Neural progenitor cell (in vitro differentiated cells): ENCODE measurements around the gene CRCP. TPM values are rescaled to one million over a fixed set of nuclear protein-coding genes. Genes with fewer than 3 reads are reported as not detected.

Experiments
- DNase-seq: peaks from one replicate; pipeline ENCODE4 v3.0.0-alpha.2; 2016; ENCODE audit warnings: low spot score
- H2AFZ ChIP-seq: fragments of 200-600 bp; sonication (generic); replicated peaks from 2 replicates; pipeline ENCODE4 v1.6.1; 2016; ENCODE audit warnings: antibody characterized with exemption
- H3F3A ChIP-seq: fragments of 200-600 bp; sonication (generic); 2 replicates; pipeline ENCODE4 v1.6.1; 2016; ENCODE audit warnings: antibody characterized with exemption, low read depth
- H3K27ac ChIP-seq: fragments of 200-600 bp; sonication (generic); 2 replicates; pipeline ENCODE4 v1.5.1; 2016; ENCODE audit warnings: mild to moderate bottlenecking
- H3K27me3 ChIP-seq: fragments of 200-600 bp; sonication (generic); 2 replicates; pipeline ENCODE4 v1.6.1; 2016; ENCODE audit warnings: mild to moderate bottlenecking, moderate library complexity
- H3K36me3 ChIP-seq: fragments of 200-600 bp; sonication (generic); 2 replicates; pipeline ENCODE4 v1.5.1; 2016
- H3K4me1 ChIP-seq: fragments of 200-600 bp; sonication (generic); 2 replicates; pipeline ENCODE4 v1.6.1; 2016; ENCODE audit warnings: mixed run types
- H3K4me2 ChIP-seq: fragments of 200-600 bp; sonication (generic); 2 replicates; pipeline ENCODE4 v1.6.1; 2016
- H3K4me3 ChIP-seq: fragments of 200-600 bp; sonication (generic); 2 replicates; pipeline ENCODE4 v1.5.1; 2016
- H3K79me2 ChIP-seq: fragments of 200-600 bp; sonication (generic); 2 replicates; pipeline ENCODE4 v1.6.1; 2016; ENCODE audit warnings: low read depth
- H3K9ac ChIP-seq: fragments of 200-600 bp; sonication (generic); 2 replicates; pipeline ENCODE4 v1.6.1; 2016
- H3K9me3 ChIP-seq: fragments of 200-600 bp; sonication (generic); 2 replicates; pipeline ENCODE4 v1.5.1; 2016; ENCODE audit warnings: low read depth
- H4K20me1 ChIP-seq: fragments of 200-600 bp; sonication (generic); 2 replicates; pipeline ENCODE4 v1.6.1; 2016; ENCODE audit warnings: low read depth
- H3K27ac Mint-ChIP-seq: 3 replicates; pipeline ENCODE4 v1.8.0; 2021; ENCODE audit warnings: mixed read lengths
- H3K27me3 Mint-ChIP-seq: 2 replicates; pipeline ENCODE4 v1.8.0; 2022; ENCODE audit warnings: low read depth, mild to moderate bottlenecking, inconsistent platforms, moderate library complexity, mixed read lengths; ENCODE audit not compliant: insufficient read depth
- H3K36me3 Mint-ChIP-seq: 3 replicates; pipeline ENCODE4 v1.8.0; 2021; ENCODE audit warnings: mixed read lengths
- H3K4me1 Mint-ChIP-seq: 3 replicates; pipeline ENCODE4 v1.8.0; 2021; ENCODE audit warnings: mixed read lengths
- H3K4me3 Mint-ChIP-seq: 3 replicates; pipeline ENCODE4 v1.8.0; 2021; ENCODE audit warnings: mild to moderate bottlenecking, moderate library complexity, mixed read lengths
- H3K9me3 Mint-ChIP-seq: 3 replicates; pipeline ENCODE4 v1.8.0; 2020; ENCODE audit warnings: mixed read lengths
- EZH2 ChIP-seq: fragments of 200-600 bp; sonication (generic); IDR thresholded peaks from 2 replicates; pipeline ENCODE4 v1.6.1; 2017; ENCODE audit warnings: antibody characterized with exemption, mild to moderate bottlenecking, moderate library complexity
- EZH2phosphoT487 ChIP-seq: fragments of 200-600 bp; sonication (generic); IDR thresholded peaks from 2 replicates; pipeline ENCODE4 v1.6.1; 2017; ENCODE audit warnings: antibody characterized with exemption
- total RNA-seq: library from RNA; depleted of rRNA; stranded (reverse); fragments of >200 nt; gene quantifications from 2 replicates; pipeline ENCODE4 v1.2.3, GENCODE V29; 2015; ENCODE audit warnings: low replicate concordance
- TF ChIP-seq, protein P1 (sequence below): fragments of 200-600 bp; sonication (generic); IDR thresholded peaks from 2 replicates; pipeline ENCODE4 v1.5.1; 2017; ENCODE audit warnings: antibody characterized with exemption, mild to moderate bottlenecking

Gene CRCP
- total RNA-seq, 1 donor from 2014 or later = 30.0 TPM

DNA sequence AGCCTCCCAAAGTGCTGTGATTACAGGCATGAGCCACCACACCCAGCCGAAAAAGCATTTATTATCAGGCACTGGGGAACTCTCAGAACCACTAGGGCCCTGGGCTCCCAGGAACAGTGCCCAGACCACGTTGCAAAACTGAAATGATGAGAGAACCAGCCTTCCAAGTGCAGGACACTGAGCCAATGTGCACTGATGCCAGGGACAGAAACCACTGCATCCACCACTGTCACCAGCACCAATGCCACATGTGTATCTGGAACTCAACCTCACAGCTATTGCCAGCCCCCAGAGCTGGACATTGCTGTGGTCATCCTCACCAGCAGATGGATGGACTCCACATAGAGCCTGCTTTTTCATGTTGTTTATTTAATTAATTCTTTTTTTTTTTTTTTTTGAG, 62.3 kb downstream of the CRCP start:
- H3K36me3 ChIP-seq = no peaks in the 10 kb centered on the region
- Mint-ChIP-seq H3K4me1 (no peaks in the 10 kb centered on the region), H3K27me3 (peaks cover 8% of the 10 kb centered on the region), H3K9me3 (no peaks in the 10 kb centered on the region), H3K4me3 (no peak overlapping the region), H3K27ac (no peak overlapping the region), H3K36me3 (no peaks in the 10 kb centered on the region)
- H3K4me3 ChIP-seq = no peak overlapping the region
- DNase-seq = no peak
- no peaks in the 10 kb centered on the region for H4K20me1 ChIP-seq
- TF ChIP-seq EZH2 (no peak), EZH2phosphoT487 (no peak)
- TF ChIP-seq, protein P1, sequence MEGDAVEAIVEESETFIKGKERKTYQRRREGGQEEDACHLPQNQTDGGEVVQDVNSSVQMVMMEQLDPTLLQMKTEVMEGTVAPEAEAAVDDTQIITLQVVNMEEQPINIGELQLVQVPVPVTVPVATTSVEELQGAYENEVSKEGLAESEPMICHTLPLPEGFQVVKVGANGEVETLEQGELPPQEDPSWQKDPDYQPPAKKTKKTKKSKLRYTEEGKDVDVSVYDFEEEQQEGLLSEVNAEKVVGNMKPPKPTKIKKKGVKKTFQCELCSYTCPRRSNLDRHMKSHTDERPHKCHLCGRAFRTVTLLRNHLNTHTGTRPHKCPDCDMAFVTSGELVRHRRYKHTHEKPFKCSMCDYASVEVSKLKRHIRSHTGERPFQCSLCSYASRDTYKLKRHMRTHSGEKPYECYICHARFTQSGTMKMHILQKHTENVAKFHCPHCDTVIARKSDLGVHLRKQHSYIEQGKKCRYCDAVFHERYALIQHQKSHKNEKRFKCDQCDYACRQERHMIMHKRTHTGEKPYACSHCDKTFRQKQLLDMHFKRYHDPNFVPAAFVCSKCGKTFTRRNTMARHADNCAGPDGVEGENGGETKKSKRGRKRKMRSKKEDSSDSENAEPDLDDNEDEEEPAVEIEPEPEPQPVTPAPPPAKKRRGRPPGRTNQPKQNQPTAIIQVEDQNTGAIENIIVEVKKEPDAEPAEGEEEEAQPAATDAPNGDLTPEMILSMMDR = no peak
- no peak overlapping the region for H3K4me2 ChIP-seq
- no peak overlapping the region for H3K27ac ChIP-seq
- no peaks in the 10 kb centered on the region for H3K79me2 ChIP-seq
- no peak overlapping the region for H3K9ac ChIP-seq
- H2AFZ ChIP-seq = no peak overlapping the region
- H3F3A ChIP-seq = no peaks in the 10 kb centered on the region
- no peaks in the 10 kb centered on the region for H3K9me3 ChIP-seq
- H3K27me3 ChIP-seq = no peaks in the 10 kb centered on the region
- H3K4me1 ChIP-seq = no peaks in the 10 kb centered on the region

DNA sequence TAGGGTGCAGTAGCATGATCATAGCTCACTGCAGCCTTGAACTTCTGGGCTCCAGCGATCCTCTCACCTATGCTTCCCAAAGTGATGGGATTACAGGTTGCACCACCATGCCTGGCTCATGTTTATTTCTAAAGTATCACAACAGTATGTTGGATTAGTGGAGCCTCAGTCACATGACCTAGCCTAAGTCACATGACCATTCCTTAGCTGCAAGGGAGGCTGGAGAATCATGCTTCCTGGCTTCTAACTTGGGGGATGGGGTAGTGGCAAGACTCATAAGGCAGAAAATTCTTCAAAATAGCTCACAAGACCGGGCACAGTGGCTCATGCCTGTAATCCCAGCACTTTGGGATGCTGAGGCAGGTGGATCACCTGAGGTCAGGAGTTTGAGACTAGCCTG, 63.6 kb downstream of the CRCP start:
- H3K4me1 Mint-ChIP-seq = no peaks in the 10 kb centered on the region
- H3K27me3 Mint-ChIP-seq = peaks cover 8% of the 10 kb centered on the region
- Histone ChIP-seq H3K4me1 (no peaks in the 10 kb centered on the region), H3K79me2 (no peaks in the 10 kb centered on the region), H3K9ac (no peak overlapping the region), H3K4me3 (no peak overlapping the region), H2AFZ (no peak overlapping the region), H3K36me3 (no peaks in the 10 kb centered on the region), H3K27ac (no peak overlapping the region), H3F3A (no peaks in the 10 kb centered on the region), H4K20me1 (no peaks in the 10 kb centered on the region), H3K27me3 (no peaks in the 10 kb centered on the region), H3K4me2 (no peak overlapping the region), H3K9me3 (no peaks in the 10 kb centered on the region)
- H3K9me3 Mint-ChIP-seq = no peaks in the 10 kb centered on the region
- no peaks in the 10 kb centered on the region for H3K36me3 Mint-ChIP-seq
- no peak overlapping the region for H3K4me3 Mint-ChIP-seq
- TF ChIP-seq EZH2phosphoT487 = no peak
- no peak for TF ChIP-seq EZH2
- TF ChIP-seq, protein P1 = no peak
- no peak for DNase-seq
- no peak overlapping the region for H3K27ac Mint-ChIP-seq

DNA sequence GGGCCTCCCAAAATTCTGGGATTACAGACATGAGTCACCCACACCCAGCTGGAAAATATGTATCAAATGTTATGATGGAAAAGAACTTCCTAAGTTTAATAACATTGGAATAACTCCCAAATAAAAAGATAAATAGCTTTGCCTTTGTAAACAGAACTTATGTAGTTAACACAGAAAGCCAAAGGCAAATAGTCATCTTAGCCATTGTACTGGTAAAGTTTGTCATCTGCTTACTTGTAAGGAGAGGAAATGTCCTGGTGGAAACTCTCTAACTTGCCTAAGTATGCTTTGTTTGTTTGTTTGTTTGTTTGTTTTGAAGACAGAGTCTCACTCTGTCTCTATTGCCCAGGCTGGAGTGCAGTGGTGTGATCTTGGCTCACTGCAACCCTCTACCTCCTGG, 66.7 kb downstream of the CRCP start:
- Mint-ChIP-seq H3K27ac (no peak overlapping the region), H3K9me3 (peaks cover 4% of the 10 kb centered on the region), H3K36me3 (peaks cover 2% of the 10 kb centered on the region), H3K27me3 (peaks cover 7% of the 10 kb centered on the region), H3K4me1 (peaks cover 2% of the 10 kb centered on the region), H3K4me3 (no peak overlapping the region)
- no peak for DNase-seq
- Histone ChIP-seq H3K4me2 (no peak overlapping the region), H3K36me3 (no peaks in the 10 kb centered on the region), H3F3A (no peaks in the 10 kb centered on the region), H3K79me2 (no peaks in the 10 kb centered on the region), H2AFZ (no peak overlapping the region), H3K9me3 (no peaks in the 10 kb centered on the region), H3K27ac (no peak overlapping the region), H3K27me3 (no peaks in the 10 kb centered on the region), H3K4me1 (no peaks in the 10 kb centered on the region), H3K4me3 (no peak overlapping the region), H3K9ac (no peak overlapping the region), H4K20me1 (no peaks in the 10 kb centered on the region)
- TF ChIP-seq EZH2phosphoT487 (no peak), EZH2 (no peak)
- TF ChIP-seq, protein P1 = no peak

DNA sequence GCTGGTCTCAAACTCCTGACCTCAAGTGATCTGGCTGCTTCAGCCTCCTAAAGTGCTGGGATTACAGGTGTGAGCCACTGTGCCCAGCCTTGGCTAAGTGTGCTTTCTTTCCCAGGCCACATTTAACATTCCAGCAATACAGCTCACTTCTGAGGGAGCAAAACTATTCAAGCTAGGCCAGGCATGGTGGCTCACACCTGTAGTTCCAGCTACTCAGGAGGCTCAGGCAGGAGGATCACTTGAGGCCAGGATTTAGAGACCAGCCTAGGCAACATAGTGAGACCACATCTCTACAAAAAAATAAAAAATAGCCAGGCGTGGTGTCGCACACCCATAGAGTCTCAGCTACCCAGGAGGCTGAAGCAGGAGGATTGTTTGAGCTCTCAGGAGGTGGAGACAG, 67.2 kb downstream of the CRCP start:
- Histone ChIP-seq H3K27me3 (no peaks in the 10 kb centered on the region), H4K20me1 (no peaks in the 10 kb centered on the region), H2AFZ (no peak overlapping the region), H3K9ac (no peak overlapping the region), H3K9me3 (no peaks in the 10 kb centered on the region), H3K36me3 (no peaks in the 10 kb centered on the region), H3K4me1 (no peaks in the 10 kb centered on the region), H3F3A (no peaks in the 10 kb centered on the region), H3K4me3 (no peak overlapping the region), H3K4me2 (no peak overlapping the region), H3K27ac (no peak overlapping the region), H3K79me2 (no peaks in the 10 kb centered on the region)
- no peak for DNase-seq
- no peak overlapping the region for H3K4me3 Mint-ChIP-seq
- TF ChIP-seq EZH2 (no peak), EZH2phosphoT487 (no peak)
- TF ChIP-seq, protein P1 = no peak
- peaks cover 7% of the 10 kb centered on the region for H3K27me3 Mint-ChIP-seq
- H3K4me1 Mint-ChIP-seq = peaks cover 2% of the 10 kb centered on the region
- H3K9me3 Mint-ChIP-seq = peaks cover 4% of the 10 kb centered on the region
- H3K27ac Mint-ChIP-seq = no peak overlapping the region
- peaks cover 2% of the 10 kb centered on the region for H3K36me3 Mint-ChIP-seq
